A549 (cell line): ENCODE measurements around the gene POLR1C.

ENCODE experiments used
- CBX2 ChIP-seq: fragments of 200-600 bp; sonication (generic); IDR thresholded peaks from 2 replicates; pipeline ENCODE4 v1.6.1; 2016; ENCODE audit warnings: low read depth, mild to moderate bottlenecking, borderline replicate concordance
- CBX8 ChIP-seq: fragments of 200-600 bp; sonication (generic); IDR thresholded peaks from 2 replicates; pipeline ENCODE4 v1.6.1; 2016
- CHD2 ChIP-seq: fragments of 150-350 bp; IDR thresholded peaks from 2 replicates; pipeline ENCODE4 v1.6.1; 2014; ENCODE audit warnings: low read length; ENCODE audit not compliant: partially characterized antibody
- CTCF ChIP-seq: fragments of >200 bp; sonication (Bioruptor Twin); formaldehyde crosslinking; IDR thresholded peaks from 3 replicates; pipeline ENCODE4 v1.5.1; 2016
- EP300 ChIP-seq, 2 experiments: fragments of >200 bp; sonication (Bioruptor Twin); formaldehyde crosslinking; IDR thresholded peaks; 2 replicates in 1 of 2; 3 replicates in 1 of 2; pipeline ENCODE4 v1.6.1; 2016 to 2017
- MAFK ChIP-seq: fragments of 450-650 bp; IDR thresholded peaks from 2 replicates; pipeline ENCODE4 v1.6.1; 2014; ENCODE audit not compliant: partially characterized antibody
- NR3C1 ChIP-seq: fragments of >200 bp; sonication (Bioruptor Twin); formaldehyde crosslinking; IDR thresholded peaks from 3 replicates; pipeline ENCODE4 v1.6.1; 2017
- POLR2A ChIP-seq: IDR thresholded peaks from 2 replicates; pipeline ENCODE4 v1.6.1; 2012; ENCODE audit warnings: mild to moderate bottlenecking, low read length
- SMC3 ChIP-seq: fragments of >200 bp; sonication (Bioruptor Twin); formaldehyde crosslinking; IDR thresholded peaks from 3 replicates; pipeline ENCODE4 v1.6.1; 2018; ENCODE audit warnings: inconsistent platforms
- ZC3H11A ChIP-seq: fragments of 450-650 bp; IDR thresholded peaks from 2 replicates; pipeline ENCODE4 v1.6.1; 2014; ENCODE audit warnings: antibody characterized with exemption, mild to moderate bottlenecking
- TF ChIP-seq, protein P1 (sequence below): fragments of 200-600 bp; sonication (generic); IDR thresholded peaks from 2 replicates; pipeline ENCODE4 v1.6.1; 2016; ENCODE audit warnings: antibody characterized with exemption, mild to moderate bottlenecking, moderate library complexity
- TF ChIP-seq, protein P2 (sequence below): fragments of 150-350 bp; IDR thresholded peaks from 2 replicates; pipeline ENCODE4 v1.6.1; 2014; ENCODE audit warnings: low read depth, mild to moderate bottlenecking, low read length

GRCh38 chr6:43544461-43544860, 27.6 kb downstream of the POLR1C start:
- TF ChIP-seq MAFK (no peak), CTCF (no peak), NR3C1 (no peak), EP300 (IDR thresholded peaks at IDR 0.05) (no peak), CBX2 (no peak), POLR2A (no peak), ZC3H11A (no peak), CHD2 (no peak), CBX8 (no peak), SMC3 (no peak)
- TF ChIP-seq, protein P1, sequence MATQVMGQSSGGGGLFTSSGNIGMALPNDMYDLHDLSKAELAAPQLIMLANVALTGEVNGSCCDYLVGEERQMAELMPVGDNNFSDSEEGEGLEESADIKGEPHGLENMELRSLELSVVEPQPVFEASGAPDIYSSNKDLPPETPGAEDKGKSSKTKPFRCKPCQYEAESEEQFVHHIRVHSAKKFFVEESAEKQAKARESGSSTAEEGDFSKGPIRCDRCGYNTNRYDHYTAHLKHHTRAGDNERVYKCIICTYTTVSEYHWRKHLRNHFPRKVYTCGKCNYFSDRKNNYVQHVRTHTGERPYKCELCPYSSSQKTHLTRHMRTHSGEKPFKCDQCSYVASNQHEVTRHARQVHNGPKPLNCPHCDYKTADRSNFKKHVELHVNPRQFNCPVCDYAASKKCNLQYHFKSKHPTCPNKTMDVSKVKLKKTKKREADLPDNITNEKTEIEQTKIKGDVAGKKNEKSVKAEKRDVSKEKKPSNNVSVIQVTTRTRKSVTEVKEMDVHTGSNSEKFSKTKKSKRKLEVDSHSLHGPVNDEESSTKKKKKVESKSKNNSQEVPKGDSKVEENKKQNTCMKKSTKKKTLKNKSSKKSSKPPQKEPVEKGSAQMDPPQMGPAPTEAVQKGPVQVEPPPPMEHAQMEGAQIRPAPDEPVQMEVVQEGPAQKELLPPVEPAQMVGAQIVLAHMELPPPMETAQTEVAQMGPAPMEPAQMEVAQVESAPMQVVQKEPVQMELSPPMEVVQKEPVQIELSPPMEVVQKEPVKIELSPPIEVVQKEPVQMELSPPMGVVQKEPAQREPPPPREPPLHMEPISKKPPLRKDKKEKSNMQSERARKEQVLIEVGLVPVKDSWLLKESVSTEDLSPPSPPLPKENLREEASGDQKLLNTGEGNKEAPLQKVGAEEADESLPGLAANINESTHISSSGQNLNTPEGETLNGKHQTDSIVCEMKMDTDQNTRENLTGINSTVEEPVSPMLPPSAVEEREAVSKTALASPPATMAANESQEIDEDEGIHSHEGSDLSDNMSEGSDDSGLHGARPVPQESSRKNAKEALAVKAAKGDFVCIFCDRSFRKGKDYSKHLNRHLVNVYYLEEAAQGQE: no peak
- TF ChIP-seq, protein P2, sequence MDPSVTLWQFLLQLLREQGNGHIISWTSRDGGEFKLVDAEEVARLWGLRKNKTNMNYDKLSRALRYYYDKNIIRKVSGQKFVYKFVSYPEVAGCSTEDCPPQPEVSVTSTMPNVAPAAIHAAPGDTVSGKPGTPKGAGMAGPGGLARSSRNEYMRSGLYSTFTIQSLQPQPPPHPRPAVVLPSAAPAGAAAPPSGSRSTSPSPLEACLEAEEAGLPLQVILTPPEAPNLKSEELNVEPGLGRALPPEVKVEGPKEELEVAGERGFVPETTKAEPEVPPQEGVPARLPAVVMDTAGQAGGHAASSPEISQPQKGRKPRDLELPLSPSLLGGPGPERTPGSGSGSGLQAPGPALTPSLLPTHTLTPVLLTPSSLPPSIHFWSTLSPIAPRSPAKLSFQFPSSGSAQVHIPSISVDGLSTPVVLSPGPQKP: no peak
